GM18508 (cell line): ENCODE results near the gene CTIF.

Experiments used
- ATAC-seq: cut with Tn5 transposase; IDR thresholded peaks from one replicate; pipeline ENCODE4 v1.9.1; 2021; ENCODE audit warnings: moderate number of reproducible peaks; ENCODE audit not compliant: insufficient read depth, unreplicated experiment

CTIF gene

DNA sequence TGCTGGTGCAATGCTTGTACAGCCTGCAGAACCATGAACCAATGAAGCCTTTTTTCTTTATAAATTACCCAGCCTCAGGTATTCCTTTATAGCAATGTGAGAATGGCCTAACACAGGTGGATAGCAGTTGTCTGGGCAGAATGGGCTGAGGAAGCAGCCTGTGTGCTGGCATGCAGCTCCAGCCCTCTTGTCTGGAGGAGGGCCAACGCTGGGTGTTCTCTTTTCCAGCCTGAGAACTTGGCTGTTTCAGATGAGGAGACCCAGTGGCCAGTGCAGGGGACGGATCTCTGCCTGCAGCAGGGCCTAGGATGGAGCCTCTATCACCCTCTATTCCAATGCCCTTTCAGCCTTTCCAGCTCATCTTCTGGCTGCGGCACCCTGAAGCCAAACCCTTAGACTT, 58.8 kb downstream of the CTIF start:
- no peak for ATAC-seq

DNA sequence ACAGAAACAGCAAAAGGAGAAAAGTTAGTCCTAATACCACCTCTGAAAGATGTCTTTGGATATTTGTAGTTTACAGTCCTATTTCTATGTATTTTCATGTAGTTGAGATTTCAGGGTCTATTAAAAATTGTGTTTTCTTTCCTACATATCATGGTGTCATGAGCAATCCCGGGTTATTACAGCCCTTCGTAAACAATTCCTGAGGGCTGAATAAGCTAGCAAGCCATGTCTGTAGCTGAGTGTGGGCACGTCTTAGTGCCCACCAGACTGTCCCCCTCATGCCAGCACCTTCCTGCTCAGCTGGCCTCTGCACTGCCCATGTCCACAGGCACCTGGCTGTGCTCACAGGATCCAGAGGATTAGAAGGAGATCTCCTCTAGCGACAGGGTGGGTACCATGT, 60.6 kb downstream of the CTIF start:
- no peak for ATAC-seq

DNA sequence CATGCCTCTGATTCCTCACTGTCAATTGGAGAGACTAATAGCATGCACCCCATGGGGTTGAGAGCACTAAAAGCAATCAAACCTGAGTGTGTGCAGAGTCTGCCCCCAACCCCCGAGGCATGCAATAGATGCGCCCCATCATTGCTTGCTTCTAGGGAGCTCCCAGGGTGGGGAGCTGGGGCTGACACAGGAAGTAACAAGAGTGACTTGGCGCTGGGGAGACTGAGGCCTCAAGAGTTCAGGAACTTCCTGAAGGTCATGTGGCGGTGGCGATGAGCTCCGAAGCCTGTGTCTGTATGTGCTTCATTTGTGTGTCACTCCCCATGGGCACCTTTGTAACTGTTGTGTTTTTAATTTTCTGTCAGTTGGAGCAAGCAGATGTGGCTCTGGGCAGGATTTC, 61.2 kb downstream of the CTIF start:
- ATAC-seq: no peak

DNA sequence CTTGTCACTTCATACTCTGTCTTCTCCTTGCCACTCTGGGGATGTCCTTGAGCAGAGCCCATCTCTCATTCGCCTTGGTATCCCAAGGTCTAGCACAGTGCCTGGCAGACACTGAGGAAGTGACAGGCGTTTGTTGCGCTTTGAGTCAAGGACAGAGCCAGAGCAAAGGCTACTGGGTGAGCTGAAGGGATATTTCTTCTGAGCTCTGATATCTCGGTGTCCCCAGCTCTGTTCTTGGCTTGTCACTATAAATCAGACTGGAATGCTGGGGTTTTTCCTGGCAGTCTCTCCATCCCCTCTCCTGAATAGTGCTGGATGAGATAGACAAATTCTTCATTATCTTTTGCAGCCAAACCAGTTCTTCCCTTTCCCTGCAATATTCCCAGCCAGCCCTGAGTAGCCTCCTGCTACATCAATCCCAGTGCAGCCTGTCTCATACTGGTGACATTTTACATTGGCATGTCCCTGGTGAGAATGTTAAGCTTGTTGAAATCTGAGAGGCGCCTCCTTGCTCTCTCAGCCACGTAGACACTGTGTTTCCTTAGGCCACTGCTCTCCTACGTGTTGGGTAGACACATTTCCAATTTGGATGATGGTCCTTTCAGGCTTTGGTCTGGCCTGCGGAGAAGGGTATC, 61.7 kb downstream of the CTIF start:
- ATAC-seq: no peak

DNA sequence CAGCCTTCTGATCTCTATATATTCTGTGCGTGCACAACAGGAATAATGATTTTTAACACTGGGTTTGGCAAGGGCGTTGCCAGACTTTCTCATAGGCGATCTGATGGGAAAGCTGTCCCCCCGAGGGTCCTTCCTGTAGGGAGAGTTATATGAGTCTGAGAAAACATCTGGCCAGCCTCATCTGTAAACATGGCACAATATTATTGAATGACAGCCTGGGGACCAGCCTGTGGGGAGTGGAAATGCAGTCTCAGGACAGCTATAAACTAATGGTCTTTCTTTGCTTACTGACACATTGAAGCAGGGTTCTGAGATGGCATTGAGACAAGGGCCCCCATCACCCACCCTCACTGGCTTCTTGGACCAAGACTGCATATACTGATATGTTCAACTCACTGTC, 62.5 kb downstream of the CTIF start:
- ATAC-seq: no peak

DNA sequence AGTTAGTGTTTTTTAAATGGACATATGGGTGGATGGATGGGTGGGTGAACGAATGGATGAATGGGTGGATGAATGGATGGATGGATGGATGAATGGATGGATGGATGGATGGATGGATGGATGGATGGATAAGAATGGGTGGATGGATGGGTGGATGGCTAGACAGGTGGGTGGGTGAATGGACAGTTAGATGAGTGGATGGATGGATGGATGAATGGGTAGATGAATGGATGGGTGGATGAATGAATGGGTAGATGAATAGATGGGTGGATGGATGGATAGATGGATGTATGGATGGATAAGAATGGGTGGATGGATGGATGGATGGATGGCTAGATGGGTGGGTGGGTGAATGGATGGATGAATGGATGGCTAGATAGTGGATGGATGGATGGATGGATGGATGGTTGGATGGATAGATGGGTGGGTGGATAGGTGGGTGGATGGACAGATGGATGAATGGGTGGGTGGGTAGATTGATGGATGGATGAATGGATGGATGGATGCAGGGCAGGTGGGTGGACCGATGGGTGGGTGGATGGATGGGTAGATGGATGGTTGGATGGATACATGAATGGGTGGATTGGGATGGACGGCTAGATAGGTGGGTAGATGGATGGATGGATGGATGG, 64.0 kb downstream of the CTIF start:
- no peak for ATAC-seq

DNA sequence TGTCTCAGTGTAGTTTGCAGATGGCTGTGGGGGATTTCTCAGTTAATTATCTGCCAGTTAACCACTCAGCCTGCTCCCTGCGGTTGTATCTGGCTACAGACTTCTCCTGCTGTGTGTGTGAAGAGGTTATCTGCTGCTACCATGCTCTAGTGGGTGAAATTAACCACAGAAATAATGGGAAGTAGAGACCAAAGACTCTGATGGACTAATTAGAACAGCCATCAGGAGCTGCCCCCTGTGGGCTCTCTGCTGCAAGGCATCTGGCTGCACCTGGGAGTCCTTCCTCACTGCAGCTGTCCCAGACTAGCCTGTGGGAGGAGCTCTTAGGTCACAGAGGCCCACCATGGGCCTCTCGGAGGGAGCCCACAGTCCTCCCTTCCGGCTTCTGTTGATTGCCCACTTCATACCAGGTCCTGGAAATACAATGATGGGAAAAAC, 66.6 kb downstream of the CTIF start:
- no peak for ATAC-seq

DNA sequence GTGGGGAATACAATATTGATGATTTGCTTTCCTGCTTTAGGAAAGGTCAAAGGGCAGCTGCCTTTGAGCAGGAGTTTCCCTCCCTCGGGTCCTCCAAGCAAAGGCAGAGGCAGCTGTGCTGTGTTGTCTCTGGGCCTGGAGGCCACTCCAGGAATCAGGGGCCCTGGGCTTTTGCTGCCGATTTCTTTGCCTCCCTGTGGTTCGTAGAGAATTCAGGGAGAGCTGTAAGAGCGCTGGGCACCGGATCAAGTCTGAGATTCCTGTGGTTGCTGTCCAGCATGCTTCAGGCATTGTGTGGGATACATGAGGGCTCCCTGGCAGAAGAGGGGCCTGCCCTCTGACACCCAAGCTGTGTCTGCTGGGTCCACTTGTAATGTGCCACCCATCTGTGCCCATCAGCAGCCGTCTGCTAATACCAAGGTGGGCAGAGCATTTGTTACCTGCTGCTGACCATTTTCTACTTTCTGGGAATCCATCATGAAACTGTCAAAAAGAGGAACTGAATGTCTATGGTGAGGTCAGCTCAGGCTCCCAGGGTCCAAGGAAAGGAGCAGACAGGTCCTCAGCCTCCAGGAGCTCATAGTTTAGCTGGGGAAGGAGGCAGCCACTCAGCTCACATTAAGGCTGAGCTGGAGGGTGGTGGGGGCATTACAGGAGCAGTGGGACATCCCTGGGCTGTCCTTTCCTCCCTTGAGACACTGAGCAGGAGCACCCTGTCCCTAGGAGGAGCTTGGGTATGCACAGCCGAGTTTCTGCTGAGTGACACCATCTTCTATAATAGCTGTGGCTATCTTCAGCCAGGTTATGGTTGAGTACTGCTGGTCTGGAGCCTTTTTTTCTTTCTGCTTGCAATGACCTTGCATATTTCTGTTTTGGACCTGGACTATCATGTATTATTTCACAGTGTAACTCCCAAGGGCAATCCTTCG, 68.5 kb downstream of the CTIF start:
- ATAC-seq: no peak

DNA sequence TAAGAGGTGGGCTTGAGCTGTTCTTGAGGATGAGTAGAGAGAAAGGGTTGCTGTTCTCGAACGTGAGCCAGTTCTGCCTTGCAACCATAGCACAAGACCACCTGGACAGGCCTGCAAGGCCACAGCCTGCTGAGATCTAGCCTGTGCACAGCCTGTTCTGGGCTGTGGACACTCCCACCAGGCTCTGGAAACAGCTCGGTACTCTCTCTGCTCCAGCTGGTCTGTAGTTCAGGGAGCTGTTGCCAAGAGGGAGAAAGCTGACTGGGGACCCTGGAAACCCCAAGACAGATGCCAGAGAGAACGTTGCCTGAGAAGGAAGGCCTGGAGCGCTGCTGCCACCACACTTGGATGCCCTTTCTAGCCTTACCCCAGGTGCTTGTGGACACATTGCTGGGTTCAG, 69.8 kb downstream of the CTIF start:
- ATAC-seq: no peak

DNA sequence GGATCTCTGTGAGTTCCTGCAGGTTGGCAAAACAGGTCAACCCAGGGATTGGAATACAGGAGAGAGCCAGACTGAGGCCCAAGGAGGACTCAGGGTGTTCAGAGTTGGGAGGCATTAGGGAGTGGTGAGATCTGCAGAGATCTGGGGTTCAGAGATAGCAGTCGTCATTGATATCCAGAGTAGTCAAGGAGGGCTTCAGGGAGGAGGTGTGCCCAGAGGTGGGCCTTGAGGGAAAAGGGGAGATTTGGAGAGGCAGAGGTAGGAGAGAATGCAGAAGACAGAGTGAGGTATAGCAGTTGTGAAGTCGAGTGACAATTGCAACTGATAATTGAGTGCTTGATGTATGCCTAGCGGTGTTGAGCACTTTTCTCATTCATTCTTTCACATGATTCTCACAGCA, 70.3 kb downstream of the CTIF start:
- ATAC-seq: no peak

DNA sequence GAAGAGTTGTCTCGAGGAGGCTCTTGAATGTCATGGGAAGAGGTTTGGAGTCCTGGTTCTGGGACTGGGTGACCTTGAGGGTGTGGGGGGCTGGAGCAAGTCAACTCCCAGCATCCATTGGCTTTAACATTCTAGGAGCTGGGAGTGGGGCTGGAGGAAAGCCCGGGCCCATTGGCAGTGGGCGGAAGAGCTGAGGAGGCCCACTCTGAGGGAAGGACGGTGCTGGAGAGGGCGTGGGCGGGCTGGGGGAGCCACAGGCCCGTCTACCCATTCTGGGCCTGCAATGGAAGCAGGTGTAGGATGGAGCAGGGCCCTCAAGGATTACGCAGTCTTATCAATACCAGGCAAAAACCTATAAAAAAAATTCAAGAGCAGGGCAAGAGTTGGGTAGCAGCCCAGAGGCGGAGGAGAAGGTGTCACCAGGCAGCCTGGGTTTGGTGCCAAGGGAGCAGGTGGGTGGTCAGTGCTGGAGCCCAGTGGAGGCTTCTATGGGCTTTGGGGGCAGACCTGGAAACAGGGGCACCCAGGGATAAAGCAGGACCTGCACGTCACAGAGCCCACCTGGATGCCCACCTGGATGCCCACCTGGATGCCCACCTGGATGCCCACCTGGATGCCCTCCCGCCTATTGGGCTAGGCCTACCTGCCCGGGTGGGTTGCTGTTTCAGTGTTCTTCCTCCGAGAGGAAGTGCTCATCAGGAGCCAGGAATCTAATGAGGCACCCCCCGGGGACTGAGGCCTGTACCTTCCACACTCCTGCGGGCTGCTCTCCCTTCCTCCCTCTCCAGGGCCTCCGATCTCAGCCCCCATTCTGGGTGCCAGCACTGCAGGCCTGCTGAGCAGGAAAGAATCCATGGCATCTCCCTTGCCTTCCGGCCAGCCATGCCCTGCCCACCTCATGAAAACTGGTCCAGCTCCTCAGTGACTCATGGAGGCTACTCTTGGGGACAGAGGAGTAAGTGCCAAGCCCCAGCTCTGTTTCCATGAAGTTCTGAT, 71.3 kb downstream of the CTIF start:
- no peak for ATAC-seq

DNA sequence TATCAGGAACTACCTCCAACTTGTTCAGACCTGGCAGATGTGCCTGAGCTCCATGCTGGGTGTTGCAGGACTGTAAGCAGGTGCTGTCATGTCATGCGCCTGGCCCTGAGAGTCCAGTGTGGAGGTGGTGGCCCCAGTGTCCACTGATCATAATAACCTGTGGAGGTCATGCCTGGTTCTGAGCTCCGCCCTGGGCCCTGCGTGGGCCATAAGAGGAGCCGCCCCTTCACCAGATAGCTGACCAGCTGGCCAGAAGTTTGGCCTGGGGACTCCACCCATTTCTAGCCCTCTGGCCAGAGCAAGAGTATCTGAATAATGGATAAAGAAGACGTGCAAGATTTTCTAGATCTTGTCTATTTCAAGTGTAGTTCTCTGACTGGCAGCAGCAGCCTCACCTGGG, 72.4 kb downstream of the CTIF start:
- ATAC-seq: no peak

DNA sequence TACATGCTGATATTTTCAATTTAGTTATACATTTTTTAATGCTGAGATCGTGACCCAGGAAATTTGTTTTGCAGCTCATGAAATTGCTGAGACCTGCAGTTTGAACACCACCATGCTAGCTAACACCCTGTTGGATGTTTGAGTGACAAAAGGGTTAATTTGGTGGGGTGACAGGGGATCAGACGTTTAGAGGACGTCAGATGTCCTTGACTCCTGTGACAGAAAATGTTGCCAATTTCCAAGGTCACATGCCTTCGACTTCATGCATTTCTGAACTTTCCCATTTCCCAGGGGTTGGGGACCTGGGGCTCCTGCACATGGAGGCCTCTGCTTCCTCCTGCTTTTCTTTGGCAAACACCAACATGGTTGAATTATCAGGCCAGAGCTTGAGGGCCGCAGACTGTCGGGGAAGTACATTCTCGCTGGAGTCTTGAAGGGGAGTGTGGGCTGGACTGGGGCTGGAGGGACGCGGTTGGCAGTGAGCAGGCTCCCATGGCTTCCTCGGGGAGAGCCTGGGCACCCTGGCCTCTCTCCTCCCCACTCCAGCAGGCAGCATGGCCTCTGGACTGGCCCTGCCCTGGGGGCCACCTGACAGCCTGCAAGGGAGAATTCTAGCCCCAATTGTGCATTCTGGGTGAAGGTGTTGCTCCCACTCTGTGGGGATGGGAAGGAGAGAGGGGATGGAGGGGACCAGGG, 73.1 kb downstream of the CTIF start:
- ATAC-seq: no peak

DNA sequence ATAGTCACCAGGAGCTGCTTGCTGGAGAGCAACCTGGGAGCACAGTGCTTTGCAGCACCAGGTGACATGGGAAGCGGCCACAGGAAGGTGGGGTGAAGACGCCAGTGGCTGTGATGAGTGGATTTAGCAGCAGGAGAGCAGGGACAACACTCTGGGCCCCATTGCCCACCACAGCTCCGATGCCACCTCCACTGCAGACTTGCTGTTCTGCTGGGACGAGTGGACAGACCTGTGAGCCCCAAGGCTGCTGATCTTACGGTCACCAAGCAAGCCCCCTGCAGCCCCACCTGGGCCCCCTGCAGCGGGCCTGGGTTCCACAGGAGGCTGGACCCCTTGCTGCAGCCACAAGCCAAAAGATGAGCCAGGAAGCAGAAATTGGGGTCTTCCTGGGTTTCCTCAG, 73.7 kb downstream of the CTIF start:
- no peak for ATAC-seq

DNA sequence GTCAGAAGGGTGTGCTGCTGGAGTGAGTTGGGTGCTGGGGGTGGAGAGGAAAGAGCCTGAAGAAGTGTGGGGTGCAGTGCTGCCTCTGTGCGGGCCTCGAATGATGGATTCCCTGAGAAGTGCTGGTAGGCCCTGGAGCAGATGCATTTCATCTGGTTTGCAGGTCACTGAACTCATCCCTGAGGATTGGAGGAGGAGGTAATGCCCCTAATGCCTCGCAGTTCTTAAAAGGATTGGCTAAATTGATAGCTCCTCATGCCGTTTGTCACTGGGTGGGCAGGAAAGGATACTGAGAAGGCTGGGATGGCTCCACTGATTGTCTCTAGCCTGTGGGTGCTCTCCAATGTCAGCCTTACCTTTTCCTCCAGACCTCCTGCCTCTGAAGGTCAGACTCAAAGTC, 74.1 kb downstream of the CTIF start:
- ATAC-seq: no peak

DNA sequence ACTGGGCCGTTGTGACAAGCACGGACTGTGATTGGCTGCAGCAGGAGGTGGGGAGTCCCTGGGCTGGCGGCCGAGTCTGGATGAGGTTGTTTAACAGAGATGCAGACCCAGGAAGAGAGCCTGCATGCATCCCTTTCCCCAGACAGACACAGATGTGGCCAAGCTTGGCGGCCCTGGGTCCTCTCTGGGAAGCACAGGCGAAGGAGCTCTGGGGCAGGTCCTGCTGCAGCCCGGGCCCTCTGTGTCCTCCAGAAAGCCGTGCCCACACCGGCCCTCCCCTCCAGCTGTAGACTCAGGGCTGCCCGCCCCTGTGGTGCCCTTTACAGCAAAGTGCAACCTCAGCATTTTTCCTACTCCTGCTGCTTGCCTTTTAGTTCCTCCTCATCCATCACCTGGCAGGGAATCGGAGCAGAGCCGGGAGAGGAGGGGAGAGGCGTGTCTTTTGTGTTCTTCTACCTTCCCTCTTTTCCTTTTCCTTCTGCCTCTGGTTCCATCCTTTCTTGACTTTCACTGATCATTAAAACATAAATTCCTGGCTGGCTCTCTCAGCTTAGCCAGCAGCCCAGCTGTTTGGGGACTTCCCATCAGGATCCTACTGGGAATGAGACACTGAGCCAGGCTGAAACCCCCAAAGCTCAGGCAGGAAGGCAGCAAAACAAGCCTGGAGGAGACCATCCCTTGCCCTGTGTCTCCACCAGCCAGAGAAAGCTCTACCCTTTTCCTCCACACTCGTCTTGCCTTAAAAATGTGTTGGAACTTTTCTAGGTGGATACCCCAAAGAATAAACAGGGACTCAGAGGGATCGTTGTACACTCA, 75.0 kb downstream of the CTIF start:
- ATAC-seq: no peak

DNA sequence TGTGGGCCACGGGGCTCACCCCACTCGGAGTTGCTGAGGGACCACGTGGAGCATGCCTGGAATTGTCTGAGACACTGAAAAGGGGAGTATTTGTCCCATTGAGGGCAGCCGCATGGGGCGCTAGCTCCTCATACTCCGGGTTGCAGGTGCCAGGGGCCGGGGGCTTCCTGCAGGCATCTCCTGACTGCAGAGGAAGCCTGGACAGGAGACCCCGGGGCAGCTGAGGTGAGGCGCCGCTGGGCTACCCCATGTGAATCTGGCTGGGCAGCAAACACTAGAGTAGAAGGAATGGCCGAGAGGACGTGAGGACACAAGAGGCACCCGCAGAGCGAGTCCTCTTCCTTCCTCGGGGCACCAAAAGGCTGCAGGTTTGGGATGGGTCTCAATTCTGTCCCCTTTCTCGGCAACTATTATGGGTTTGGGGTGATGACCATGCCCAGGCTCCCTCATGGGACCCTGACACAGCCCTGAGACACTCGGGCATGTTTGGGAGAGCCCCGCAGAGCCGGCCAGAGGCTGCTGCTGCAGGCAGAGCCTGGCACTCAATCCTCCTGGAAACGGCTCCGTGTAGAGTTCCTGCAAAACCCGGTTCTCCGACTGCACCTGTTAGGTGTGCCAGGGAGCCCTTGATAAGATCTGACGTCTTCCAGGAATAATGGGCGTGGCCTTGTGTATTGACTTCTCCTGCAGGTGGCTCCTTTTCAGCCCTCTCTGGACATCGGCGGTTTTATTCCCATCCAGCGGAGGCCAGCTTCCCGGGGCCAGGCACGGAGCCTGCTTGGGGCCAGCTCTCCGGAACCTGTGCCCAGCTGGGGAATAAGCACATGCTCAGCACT, 77.0 kb downstream of the CTIF start:
- ATAC-seq: no peak
